Kidney epithelial cell (primary cell): ENCODE results near the gene TSHZ2. TPM values are rescaled to one million over a fixed set of nuclear protein-coding genes. Genes with fewer than 3 reads are reported as not detected.

Source experiments
- DNase-seq: peaks from one replicate; pipeline ENCODE4 v3.0.0-alpha.2; 2010; ENCODE audit warnings: low read depth
- H3K27me3 ChIP-seq: 2 replicates; pipeline ENCODE4 v1.6.0; 2011; ENCODE audit warnings: low read length; ENCODE audit not compliant: control insufficient read depth, insufficient read depth
- H3K36me3 ChIP-seq: 2 replicates; pipeline ENCODE4 v1.5.1; 2011; ENCODE audit warnings: low read length; ENCODE audit not compliant: control insufficient read depth, insufficient read depth
- H3K4me3 ChIP-seq: 2 replicates; pipeline ENCODE4 v1.5.1; 2011; ENCODE audit warnings: low read depth, mild to moderate bottlenecking, control low read depth, low read length
- total RNA-seq: library from RNA; depleted of rRNA; stranded (reverse); fragments of >200 nt; gene quantifications from 2 replicates; pipeline ENCODE4 v1.2.3, GENCODE V29; 2015
- TF ChIP-seq, protein P1 (sequence below): IDR thresholded peaks from 2 replicates; pipeline ENCODE4 v1.5.1; 2011; ENCODE audit warnings: mild to moderate bottlenecking, moderate library complexity, low read length, control low read depth, inconsistent platforms; ENCODE audit not compliant: insufficient read depth, poor library complexity, severe bottlenecking

TSHZ2 gene
- total RNA-seq, 1 donor from 2014 or later = 1.0 TPM

DNA sequence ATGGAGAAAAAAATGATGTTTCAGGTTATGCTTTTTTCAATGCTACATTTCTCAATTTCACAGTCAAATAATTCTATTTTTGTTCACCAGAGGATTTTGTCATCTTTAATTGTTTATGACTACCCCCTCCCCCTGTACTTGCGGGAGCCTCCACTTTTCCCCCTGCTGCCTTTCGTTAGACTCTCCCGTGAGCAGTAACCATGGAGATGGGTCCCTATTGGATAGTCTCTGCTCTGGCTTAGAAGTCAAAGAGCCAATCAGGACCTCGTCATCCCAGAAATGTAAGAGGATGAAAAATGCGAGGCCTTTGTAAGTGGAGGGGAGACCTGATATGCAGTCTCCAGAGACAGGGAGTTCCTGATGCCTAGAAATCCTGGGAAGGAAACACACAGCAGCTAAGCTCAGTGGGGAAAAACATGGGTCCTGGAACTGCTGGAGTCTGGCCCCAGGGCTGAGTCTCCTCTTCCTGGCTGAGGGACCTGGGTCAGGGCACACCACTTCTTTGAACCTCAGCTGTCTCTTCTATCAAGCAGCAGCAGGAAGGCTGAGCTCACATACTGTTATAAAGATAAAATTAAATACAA is 298.7 kb downstream of the TSHZ2 start:
- TF ChIP-seq, protein P1, sequence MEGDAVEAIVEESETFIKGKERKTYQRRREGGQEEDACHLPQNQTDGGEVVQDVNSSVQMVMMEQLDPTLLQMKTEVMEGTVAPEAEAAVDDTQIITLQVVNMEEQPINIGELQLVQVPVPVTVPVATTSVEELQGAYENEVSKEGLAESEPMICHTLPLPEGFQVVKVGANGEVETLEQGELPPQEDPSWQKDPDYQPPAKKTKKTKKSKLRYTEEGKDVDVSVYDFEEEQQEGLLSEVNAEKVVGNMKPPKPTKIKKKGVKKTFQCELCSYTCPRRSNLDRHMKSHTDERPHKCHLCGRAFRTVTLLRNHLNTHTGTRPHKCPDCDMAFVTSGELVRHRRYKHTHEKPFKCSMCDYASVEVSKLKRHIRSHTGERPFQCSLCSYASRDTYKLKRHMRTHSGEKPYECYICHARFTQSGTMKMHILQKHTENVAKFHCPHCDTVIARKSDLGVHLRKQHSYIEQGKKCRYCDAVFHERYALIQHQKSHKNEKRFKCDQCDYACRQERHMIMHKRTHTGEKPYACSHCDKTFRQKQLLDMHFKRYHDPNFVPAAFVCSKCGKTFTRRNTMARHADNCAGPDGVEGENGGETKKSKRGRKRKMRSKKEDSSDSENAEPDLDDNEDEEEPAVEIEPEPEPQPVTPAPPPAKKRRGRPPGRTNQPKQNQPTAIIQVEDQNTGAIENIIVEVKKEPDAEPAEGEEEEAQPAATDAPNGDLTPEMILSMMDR = no peak
- no peaks in the 10 kb centered on the region for H3K27me3 ChIP-seq

DNA sequence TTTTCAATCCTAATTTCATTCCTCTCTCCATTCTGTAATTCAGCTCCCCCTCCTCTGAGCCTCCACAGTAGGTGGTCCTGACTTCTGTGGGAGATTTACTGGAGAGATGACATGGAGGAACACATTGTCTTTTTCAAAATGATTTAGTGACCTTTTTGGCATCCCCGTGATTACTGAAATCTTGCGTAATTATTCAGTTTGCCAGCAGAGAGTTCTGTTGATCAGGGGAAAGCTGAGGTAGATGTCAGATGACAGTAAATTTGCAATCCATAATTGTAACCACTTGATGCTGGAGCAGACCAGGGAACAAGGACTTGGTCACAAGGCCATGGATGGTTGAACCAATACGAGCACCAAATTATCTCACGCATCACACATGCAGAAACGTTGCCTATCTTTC is 302.2 kb downstream of the TSHZ2 start:
- H3K27me3 ChIP-seq = no peaks in the 10 kb centered on the region
- no peak for DNase-seq
- TF ChIP-seq, protein P1 = no peak
- no peaks in the 10 kb centered on the region for H3K36me3 ChIP-seq
- no peak overlapping the region for H3K4me3 ChIP-seq

More for the DNA sequence above, 298.7 kb downstream of the TSHZ2 start:
- no peak for DNase-seq
- no peak overlapping the region for H3K4me3 ChIP-seq
- H3K36me3 ChIP-seq = no peaks in the 10 kb centered on the region

DNA sequence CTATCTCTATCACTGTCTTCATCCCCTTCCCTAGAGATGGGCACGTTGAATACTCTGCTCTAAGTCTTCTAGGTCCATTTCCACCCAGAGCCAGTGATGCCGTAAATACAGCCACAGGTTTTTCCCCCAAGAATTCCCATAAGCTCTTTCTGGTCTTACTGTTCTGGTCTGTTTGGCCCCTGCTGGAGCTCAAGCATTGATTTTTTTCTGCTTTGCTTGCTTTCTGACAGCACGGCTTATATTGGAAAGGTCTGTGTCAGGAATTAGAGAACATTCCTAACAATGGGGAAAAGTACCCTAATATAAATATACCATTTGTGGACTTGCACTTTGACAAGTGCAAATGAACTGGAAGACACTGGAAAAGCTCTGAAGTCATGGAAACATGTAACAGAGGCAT is 302.6 kb downstream of the TSHZ2 start:
- no peak overlapping the region for H3K4me3 ChIP-seq
- no peaks in the 10 kb centered on the region for H3K36me3 ChIP-seq
- no peak for DNase-seq
- H3K27me3 ChIP-seq = no peaks in the 10 kb centered on the region
- TF ChIP-seq, protein P1 = no peak

DNA sequence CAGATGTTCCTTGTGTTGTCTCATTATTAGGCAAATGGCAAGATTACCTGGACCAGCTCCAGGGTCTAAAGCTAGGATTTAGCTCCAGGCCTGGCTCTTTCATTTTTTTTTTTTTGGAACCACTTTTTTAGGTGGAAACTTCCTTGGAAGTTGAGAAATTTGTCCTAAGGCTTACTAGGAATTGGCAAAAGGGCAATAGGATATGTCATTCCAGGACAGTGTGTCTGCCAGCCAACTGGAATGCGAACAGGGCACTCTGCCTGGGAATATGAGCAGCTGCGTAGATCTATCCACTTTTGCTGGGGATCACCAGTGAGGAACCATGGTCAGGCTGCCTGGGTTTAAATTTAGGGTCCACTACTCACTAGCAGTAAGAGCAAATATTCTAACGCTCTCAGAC is 304.0 kb downstream of the TSHZ2 start:
- no peaks in the 10 kb centered on the region for H3K27me3 ChIP-seq
- no peak overlapping the region for H3K4me3 ChIP-seq

DNA sequence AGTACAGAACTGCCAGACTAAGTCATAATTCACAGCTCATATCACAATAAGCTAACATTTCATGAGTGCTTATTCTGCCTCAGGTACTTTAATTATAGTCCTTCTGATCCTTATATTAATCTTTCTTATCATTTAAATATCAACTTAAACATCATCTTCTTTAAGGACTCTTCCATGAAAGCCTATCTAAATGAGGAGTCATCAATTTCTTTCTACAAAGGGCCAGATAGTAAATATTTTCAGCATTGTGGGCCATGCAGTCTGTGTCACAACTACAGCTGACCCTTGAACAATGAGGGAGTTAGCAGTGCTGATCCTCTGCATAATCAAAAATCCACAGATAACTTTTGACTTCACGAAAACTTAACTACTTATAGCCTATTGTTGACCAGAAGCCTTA is 306.4 kb downstream of the TSHZ2 start:
- Histone ChIP-seq H3K27me3 (no peaks in the 10 kb centered on the region), H3K4me3 (no peak overlapping the region), H3K36me3 (no peaks in the 10 kb centered on the region)
- TF ChIP-seq, protein P1 = no peak
- no peak for DNase-seq

More for the DNA sequence above, 304.0 kb downstream of the TSHZ2 start:
- no peaks in the 10 kb centered on the region for H3K36me3 ChIP-seq
- DNase-seq = no peak
- TF ChIP-seq, protein P1 = no peak

DNA sequence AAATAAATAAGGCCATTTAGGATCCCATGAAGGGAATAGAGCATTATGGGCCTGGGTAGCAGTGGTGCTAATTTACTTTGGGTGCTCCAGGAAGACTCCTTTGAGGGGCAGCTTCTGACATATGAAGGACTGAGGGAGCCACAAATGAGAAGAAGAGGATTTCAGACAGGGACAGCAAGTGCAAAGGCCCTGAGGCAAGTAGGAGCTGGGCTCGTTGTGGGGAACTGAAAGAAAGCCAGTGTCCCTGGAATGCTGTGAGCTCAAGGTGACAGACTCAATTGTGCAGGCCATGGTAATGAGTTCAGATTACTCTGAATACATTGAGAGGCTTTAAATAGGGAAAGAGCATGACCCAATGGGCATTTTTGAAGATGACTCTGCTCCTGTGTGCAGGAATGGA is 307.6 kb downstream of the TSHZ2 start:
- Histone ChIP-seq H3K4me3 (no peak overlapping the region), H3K27me3 (no peaks in the 10 kb centered on the region), H3K36me3 (no peaks in the 10 kb centered on the region)
- TF ChIP-seq, protein P1 = no peak
- no peak for DNase-seq
